K562 (cell line): Measurements from ENCODE around the gene PHTF1. TPM values are rescaled to one million over a fixed set of nuclear protein-coding genes. Genes with fewer than 3 reads are reported as not detected.
A peak's percentile ranks its signal among the peaks of the same experiment; 100 is the strongest.

Experiments used
- ATAC-seq: fragments of 200-7000 bp; cut with Tn5 transposase; 3 replicates; pipeline ENCODE4 v1.9.1; 2020; ENCODE audit warnings: moderate library complexity
- BruUV-seq: library from RNA; stranded (reverse); fragments of 400-500 nt; replicated peaks from 2 replicates; lab custom pipeline; 2021; lab: Mats Ljungman, UMichigan
- CTCF ChIA-PET: fragments of 300-600 bp; formaldehyde crosslinking; extraction: SDS; loops from one replicate; lab custom pipeline; 2021; ENCODE audit warnings: low intra/inter-chr PET ratio; lab: Yijun Ruan, JAX
- POLR2A ChIA-PET: fragments of 300-600, 350-650 bp; sonication (Branson Sonifier 250); formaldehyde crosslinking; extraction: SDS; loops from one replicate; lab custom pipeline; 2021; ENCODE audit warnings: antibody characterized with exemption, inconsistent platforms; lab: Yijun Ruan, JAX
- DNase-seq, 4 experiments: peaks; one replicate each; pipeline versions ENCODE4 v3.0.0 to v3.0.0-alpha.2; 2011 to 2018; ENCODE audit warnings: low spot score in 3 of 4, mixed read lengths in 3 of 4; ENCODE audit errors: extremely low read depth in 1 of 4
- FAIRE-seq: peaks from 2 replicates; lab custom pipeline; 2011; peaks lifted over from hg19 to GRCh38; lab: Jason Lieb, UNC
- H2AFZ ChIP-seq: 2 replicates; pipeline ENCODE4 v1.6.0; 2011; ENCODE audit warnings: low read depth, low read length, control low read depth, inconsistent platforms
- H3K27ac ChIP-seq: fragments of 200-600 bp; 3 replicates; pipeline ENCODE4 v1.8.0; 2011; ENCODE audit warnings: low read depth, mild to moderate bottlenecking, control low read depth, inconsistent platforms, low read length, moderate library complexity, mixed read lengths; ENCODE audit errors: extremely low read depth
- H3K27me3 ChIP-seq, 2 experiments: fragments of 300-600 bp in 1 of 2; 2 replicates in 1 of 2; 3 replicates in 1 of 2; pipeline versions ENCODE4 v1.6.0 to v1.8.0; 2011; ENCODE audit warnings: inconsistent platforms in 2 of 2, low read length in 2 of 2, mild to moderate bottlenecking in 1 of 2, mixed read lengths in 1 of 2, moderate library complexity in 1 of 2; ENCODE audit not compliant: control insufficient read depth in 2 of 2, insufficient read depth in 2 of 2
- H3K36me3 ChIP-seq: fragments of 300-600 bp; 3 replicates; pipeline ENCODE4 v1.8.0; 2011; ENCODE audit warnings: mild to moderate bottlenecking, low read length, inconsistent platforms; ENCODE audit not compliant: control insufficient read depth, insufficient read depth
- H3K4me1 ChIP-seq, 2 experiments: fragments of 200-600 bp in 1 of 2; replicated peaks in 1 of 2; 2 replicates in 1 of 2; 3 replicates in 1 of 2; pipeline versions ENCODE4 v1.5.1 to v1.8.0; 2011; ENCODE audit warnings: inconsistent platforms in 2 of 2, low read length in 2 of 2, mild to moderate bottlenecking in 1 of 2, mixed read lengths in 1 of 2, moderate library complexity in 1 of 2; ENCODE audit not compliant: control insufficient read depth in 2 of 2, insufficient read depth in 2 of 2
- H3K4me2 ChIP-seq: 2 replicates; pipeline ENCODE4 v1.6.1; 2011; ENCODE audit warnings: low read length, control low read depth, inconsistent platforms, mixed read lengths; ENCODE audit not compliant: insufficient read depth
- H3K4me3 ChIP-seq: fragments of 200-600 bp; sonication (generic), shearing (Covaris generic); 2 replicates; pipeline ENCODE4 v1.5.1; 2016; ENCODE audit warnings: control low read depth, inconsistent platforms
- H3K79me2 ChIP-seq: fragments of 200-600 bp; 3 replicates; pipeline ENCODE4 v1.8.0; 2011; ENCODE audit warnings: low read length, inconsistent platforms; ENCODE audit not compliant: control insufficient read depth, insufficient read depth
- H3K9ac ChIP-seq, 2 experiments: 2 replicates each; pipeline versions ENCODE4 v1.6.0 to v1.6.1; 2011; ENCODE audit warnings: low read depth in 2 of 2, low read length in 2 of 2, control low read depth in 1 of 2, inconsistent platforms in 1 of 2, mild to moderate bottlenecking in 1 of 2, mixed read lengths in 1 of 2; ENCODE audit not compliant: insufficient read depth in 1 of 2
- H3K9me1 ChIP-seq: one replicate; pipeline ENCODE4 v1.6.0; 2011; ENCODE audit warnings: inconsistent platforms, mild to moderate bottlenecking, low read length, moderate library complexity; ENCODE audit not compliant: control insufficient read depth, insufficient read depth
- H3K9me3 ChIP-seq: replicated peaks from 2 replicates; pipeline ENCODE4 v1.5.1; 2011; ENCODE audit warnings: low read depth, low read length, inconsistent platforms; ENCODE audit not compliant: control insufficient read depth, insufficient read depth
- H4K20me1 ChIP-seq: replicated peaks from 2 replicates; pipeline ENCODE4 v1.6.1; 2011; ENCODE audit warnings: low read length, inconsistent platforms, mixed read lengths; ENCODE audit not compliant: control insufficient read depth, insufficient read depth
- FOXA3 ChIP-seq, 2 experiments: fragments of 450-650 bp in 1 of 2; sonication (generic) in 1 of 2; formaldehyde crosslinking; IDR thresholded peaks in 1 of 2; conservative IDR thresholded peaks in 1 of 2; 2 replicates each; pipeline versions ENCODE4 v1.4.0 to v1.8.0; 2020 to 2022; ENCODE audit warnings: mild to moderate bottlenecking in 2 of 2, missing genetic modification reagents in 1 of 2
- PKNOX1 ChIP-seq: fragments of 450-650 bp; IDR thresholded peaks from 2 replicates; pipeline ENCODE4 v1.6.1; 2016
- ZNF224 ChIP-seq: sonication (generic); formaldehyde crosslinking; IDR thresholded peaks from 2 replicates; pipeline ENCODE4 v1.8.0; 2022; ENCODE audit warnings: mild to moderate bottlenecking, missing genetic modification reagents
- WGBS: fragments of 100-300 bp; shearing (Covaris generic); methylation state at CpG from one replicate; pipeline ENCODE4 v1.1.6; 2016; ENCODE audit warnings: low coverage, mixed read lengths; ENCODE audit not compliant: insufficient coverage; ENCODE audit errors: missing lambda C conversion rate; 5-methylcytosine and 5-hydroxymethylcytosine counted together
- in situ Hi-C: fragments of 300-500 bp; cut with MboI; formaldehyde crosslinking; loops from 4 replicates; pipeline ENCODE4 v1.15.0; 2018; ENCODE audit warnings: inconsistent platforms, mixed read lengths
- intact Hi-C: fragments of 100-400 bp; cut with micrococcal nuclease; formaldehyde crosslinking; loops from 2 replicates; pipeline ENCODE4 v1.14.2; 2022
- polyA plus RNA-seq, 8 experiments: library from polyadenylated mRNA; depleted of rRNA in 4 of 8; stranded (reverse) in 5 of 8; unstranded in 3 of 8; fragments of >200 nt; fragmentation: Nextera tagmentation in 2 of 8; fragmentation: Illumina TruSeq in 1 of 8; extraction: Ambion mirVana in 2 of 8; extraction: Trizol in 1 of 8; gene quantifications; 2 replicates each; pipeline versions ENCODE4 v1.2.1 to v1.2.3, GENCODE V29; 2011 to 2014; ENCODE audit warnings: inconsistent platforms in 1 of 8, missing spikeins in 1 of 8
- total RNA-seq, 7 experiments: library from RNA; depleted of rRNA in 6 of 7; stranded (reverse); fragments of >200 nt in 6 of 7; fragmentation: Illumina TruSeq in 2 of 7; extraction: Trizol in 2 of 7; gene quantifications; 2 replicates each; pipeline versions ENCODE4 v1.2.1 to v1.2.3, GENCODE V29; 2011 to 2021; ENCODE audit warnings: low replicate concordance in 1 of 7

Gene PHTF1
- total and polyA plus RNA-seq, 9 of the 15 experiments (the other 6 are each of a cell fraction or from before 2014, with no cell fraction given): 8.4 to 36.2 (median 23.0) TPM

GRCh38 chr1:113761937-113762336, 2.7 kb upstream of the PHTF1 start:
- H3K27ac ChIP-seq: no peak overlapping the region
- ChIA-PET POLR2A (interaction anchor here (0.6 to 1.5 kb wide), 7 partner anchors 8 to 458 kb away, joined by 3 to 8 read pairs (median 3); no protein-coding TSS in a partner anchor), CTCF (no interaction called here)

More at GRCh38 chr1:113761937-113762336, 2.7 kb upstream of the PHTF1 start:
- H3K4me3 ChIP-seq: no peak overlapping the region
- ATAC-seq: no peak
- no peaks in the 10 kb centered on the region for H3K27me3 ChIP-seq
- H3K79me2 ChIP-seq: peaks cover 18% of the 10 kb centered on the region
- no peak overlapping the region for H3K9ac ChIP-seq
- no TSS peak for BruUV-seq
- H3K9me3 ChIP-seq: no peaks in the 10 kb centered on the region
- peaks cover 35% of the 10 kb centered on the region for H3K36me3 ChIP-seq
- no peaks in the 10 kb centered on the region for H4K20me1 ChIP-seq
- DNase-seq: no peak
- in situ Hi-C loops: no loop called here
- peak; percentile 78 for TF ChIP-seq PKNOX1
- 0 out of 4 replicates have a peak, but pooled peaks of 1 of the 2 experiments have one; percentile 15 for TF ChIP-seq FOXA3 (CRISPR knock-in tag; conservative IDR thresholded peaks at IDR 0.05 in 1 of 2, IDR thresholded peaks at IDR 0.05 in 1 of 2)
- no peak for TF ChIP-seq ZNF224
- no peak overlapping the region for H3K4me2 ChIP-seq
- no peak overlapping the region for H2AFZ ChIP-seq
- 80% methylated on average over 3 of the region's 3 CpGs for WGBS
- intact Hi-C loops: no loop called here
- no peaks in the 10 kb centered on the region for H3K9me1 ChIP-seq
- peaks cover 10 to 20% of the 10 kb centered on the region in 2 experiments; a peak in 4 of 5 replicates for H3K4me1 ChIP-seq
- no peak for FAIRE-seq
